Keratinocyte (primary cell): ENCODE measurements around the gene CKS1B. TPM values are rescaled to one million over a fixed set of nuclear protein-coding genes. Genes with fewer than 3 reads are reported as not detected.

ENCODE experiments used
- DNase-seq: peaks from one replicate; pipeline ENCODE4 v3.0.0-alpha.2; 2011; ENCODE audit warnings: low read depth, missing footprints, low spot score
- FAIRE-seq: peaks from 2 replicates; lab custom pipeline; 2011; peaks lifted over from hg19 to GRCh38; lab: Jason Lieb, UNC
- H2AFZ ChIP-seq: 2 replicates; pipeline ENCODE4 v1.6.0; 2012; ENCODE audit warnings: low read length, control low read depth, inconsistent platforms; ENCODE audit not compliant: control insufficient read depth
- H3K27ac ChIP-seq: 2 replicates; pipeline ENCODE4 v1.5.1; 2011; ENCODE audit warnings: low read length; ENCODE audit not compliant: control insufficient read depth, insufficient read depth
- H3K27me3 ChIP-seq: 3 replicates; pipeline ENCODE4 v1.6.0; 2011; ENCODE audit warnings: low read length; ENCODE audit not compliant: control insufficient read depth, insufficient read depth; ENCODE audit errors: extremely low read depth
- H3K36me3 ChIP-seq, 2 experiments: 2 replicates in 1 of 2; 3 replicates in 1 of 2; pipeline ENCODE4 v1.5.1; 2011; ENCODE audit warnings: low read length in 2 of 2, mild to moderate bottlenecking in 1 of 2; ENCODE audit not compliant: control insufficient read depth in 2 of 2, insufficient read depth in 2 of 2; ENCODE audit errors: extremely low read depth in 1 of 2
- H3K4me1 ChIP-seq: 3 replicates; pipeline ENCODE4 v1.5.1; 2011; ENCODE audit warnings: low read length; ENCODE audit not compliant: control insufficient read depth, insufficient read depth; ENCODE audit errors: extremely low read depth
- H3K4me2 ChIP-seq: 3 replicates; pipeline ENCODE4 v1.6.0; 2011; ENCODE audit warnings: low read depth, low read length; ENCODE audit not compliant: control insufficient read depth, insufficient read depth; ENCODE audit errors: extremely low read depth
- H3K4me3 ChIP-seq, 3 experiments: fragments of 200-600 bp in 1 of 3; sonication (generic) in 1 of 3; 2 replicates in 2 of 3; 3 replicates in 1 of 3; pipeline ENCODE4 v1.5.1; 2011 to 2016; ENCODE audit warnings: low read length in 3 of 3, mild to moderate bottlenecking in 3 of 3, control low read depth in 2 of 3, inconsistent platforms in 1 of 3, low read depth in 1 of 3, mixed read lengths in 1 of 3, mixed run types in 1 of 3, moderate library complexity in 1 of 3; ENCODE audit not compliant: control insufficient read depth in 2 of 3, insufficient read depth in 2 of 3; ENCODE audit errors: extremely low read depth in 1 of 3
- H3K79me2 ChIP-seq: 2 replicates; pipeline ENCODE4 v1.6.0; 2012; ENCODE audit warnings: low read length; ENCODE audit not compliant: control insufficient read depth, insufficient read depth
- H3K9ac ChIP-seq: 3 replicates; pipeline ENCODE4 v1.6.0; 2011; ENCODE audit warnings: low read length; ENCODE audit not compliant: control insufficient read depth, insufficient read depth; ENCODE audit errors: extremely low read depth
- H3K9me1 ChIP-seq: 3 replicates; pipeline ENCODE4 v1.6.0; 2011; ENCODE audit warnings: low read length; ENCODE audit not compliant: control insufficient read depth, insufficient read depth; ENCODE audit errors: extremely low read depth
- H3K9me3 ChIP-seq: 2 replicates; pipeline ENCODE4 v1.5.1; 2012; ENCODE audit warnings: low read depth, low read length; ENCODE audit not compliant: control insufficient read depth
- H4K20me1 ChIP-seq: 3 replicates; pipeline ENCODE4 v1.6.0; 2011; ENCODE audit warnings: low read length; ENCODE audit not compliant: control insufficient read depth, insufficient read depth; ENCODE audit errors: extremely low read depth
- EZH2 ChIP-seq: IDR thresholded peaks from one replicate; pipeline ENCODE4 v1.6.1; 2012; ENCODE audit warnings: inconsistent platforms, mild to moderate bottlenecking, low read length, moderate library complexity
- dilution Hi-C: fragments of 300-500 bp; cut with MboI; formaldehyde crosslinking; loops from one replicate; pipeline ENCODE4 v1.7.0; 2020; ENCODE audit warnings: low sequenced_read_pairs; ENCODE audit not compliant: extremely low pct_ligation_motif_present
- polyA plus RNA-seq, 5 experiments: library from polyadenylated mRNA; depleted of rRNA in 3 of 5; stranded (reverse) in 3 of 5; stranded (forward) in 1 of 5; unstranded in 1 of 5; fragments of >200 nt; gene quantifications; 1 replicate in 1 of 5; 2 replicates in 3 of 5; 3 replicates in 1 of 5; pipeline versions ENCODE4 v1.2.1 to v1.2.3, GENCODE V29; 2011 to 2012; ENCODE audit warnings: missing spikeins in 2 of 5, low read depth in 1 of 5, low replicate concordance in 1 of 5
- TF ChIP-seq, protein P1 (sequence below), 3 experiments: IDR thresholded peaks in 1 of 3; conservative IDR thresholded peaks in 1 of 3; optimal IDR thresholded peaks in 1 of 3; 2 replicates in 2 of 3; 3 replicates in 1 of 3; pipeline versions ENCODE3 to v1.5.1; 2011; ENCODE audit warnings: low read length in 3 of 3, mild to moderate bottlenecking in 3 of 3, moderate library complexity in 2 of 3, control low read depth in 1 of 3, inconsistent platforms in 1 of 3; ENCODE audit not compliant: insufficient read depth in 2 of 3; ENCODE audit errors: extremely low read depth in 1 of 3

The CKS1B gene
- polyA plus RNA-seq, 1 donor (not counting 4 experiments of a cell fraction or from before 2014, with no cell fraction given) = 300 TPM

- Histone ChIP-seq H3K36me3 (peaks cover 30 to 40% of the 10 kb centered on the region in 2 experiments), H3K79me2 (peaks cover 7% of the 10 kb centered on the region), H2AFZ (peak overlapping the region; percentile 8), H3K4me2 (peak overlapping the region; percentile 74), H3K4me3 (peak overlapping the region in 1 of 3 experiments; percentile 26), H3K27ac (peak overlapping the region; percentile 69), H3K4me1 (peaks cover 44% of the 10 kb centered on the region), H3K9me1 (no peaks in the 10 kb centered on the region), H4K20me1 (peaks cover 6% of the 10 kb centered on the region), H3K9ac (peak overlapping the region; percentile 54), H3K27me3 (no peaks in the 10 kb centered on the region), H3K9me3 (no peaks in the 10 kb centered on the region)
- no peak for TF ChIP-seq EZH2
- TF ChIP-seq, protein P1, sequence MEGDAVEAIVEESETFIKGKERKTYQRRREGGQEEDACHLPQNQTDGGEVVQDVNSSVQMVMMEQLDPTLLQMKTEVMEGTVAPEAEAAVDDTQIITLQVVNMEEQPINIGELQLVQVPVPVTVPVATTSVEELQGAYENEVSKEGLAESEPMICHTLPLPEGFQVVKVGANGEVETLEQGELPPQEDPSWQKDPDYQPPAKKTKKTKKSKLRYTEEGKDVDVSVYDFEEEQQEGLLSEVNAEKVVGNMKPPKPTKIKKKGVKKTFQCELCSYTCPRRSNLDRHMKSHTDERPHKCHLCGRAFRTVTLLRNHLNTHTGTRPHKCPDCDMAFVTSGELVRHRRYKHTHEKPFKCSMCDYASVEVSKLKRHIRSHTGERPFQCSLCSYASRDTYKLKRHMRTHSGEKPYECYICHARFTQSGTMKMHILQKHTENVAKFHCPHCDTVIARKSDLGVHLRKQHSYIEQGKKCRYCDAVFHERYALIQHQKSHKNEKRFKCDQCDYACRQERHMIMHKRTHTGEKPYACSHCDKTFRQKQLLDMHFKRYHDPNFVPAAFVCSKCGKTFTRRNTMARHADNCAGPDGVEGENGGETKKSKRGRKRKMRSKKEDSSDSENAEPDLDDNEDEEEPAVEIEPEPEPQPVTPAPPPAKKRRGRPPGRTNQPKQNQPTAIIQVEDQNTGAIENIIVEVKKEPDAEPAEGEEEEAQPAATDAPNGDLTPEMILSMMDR (optimal IDR thresholded peaks at IDR 0.05 in 1 of 3, IDR thresholded peaks at IDR 0.05 in 1 of 3, conservative IDR thresholded peaks at IDR 0.05 in 1 of 3; ENCODE audit: extremely low read depth in 1 of 3, insufficient read depth in 2 of 3, low read length in 3 of 3) = peak in 2 of 3 experiments; percentile 96 to 100
- dilution Hi-C loops = no loop called here
- DNase-seq (peak; percentile 88), FAIRE-seq (peak; percentile 13)
Observed at GRCh38 chr1:155017041-155017945, 42.8 kb downstream of the CKS1B start.

DNA sequence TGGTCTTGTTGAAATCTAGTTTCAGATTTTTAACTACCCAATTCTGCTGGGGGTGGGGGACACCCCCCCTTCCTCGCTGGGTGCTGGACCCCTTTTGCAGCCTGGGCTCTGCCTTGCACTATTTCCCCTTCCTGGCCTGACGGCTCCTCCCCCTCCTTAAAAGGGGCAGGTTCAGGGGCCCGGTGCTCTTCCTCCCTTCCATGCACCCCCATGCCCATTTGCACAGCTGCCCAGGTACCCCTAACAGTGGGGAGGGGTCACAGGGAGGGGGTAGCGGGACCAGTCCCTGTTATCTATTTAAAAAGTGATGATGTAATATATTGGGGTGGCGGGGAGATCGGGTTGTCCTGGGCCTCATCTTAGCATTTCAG is 43.5 kb downstream of the CKS1B start:
- DNase-seq (no peak), FAIRE-seq (no peak)
- Histone ChIP-seq H3K79me2 (peaks cover 5% of the 10 kb centered on the region), H3K27me3 (no peaks in the 10 kb centered on the region), H3K27ac (peak overlapping the region; percentile 56), H3K9ac (peak overlapping the region; percentile 54), H4K20me1 (peaks cover 4% of the 10 kb centered on the region), H3K9me1 (no peaks in the 10 kb centered on the region), H3K4me3 (peak overlapping the region in 1 of 3 experiments; percentile 26), H3K36me3 (peaks cover 27 to 37% of the 10 kb centered on the region in 2 experiments), H3K4me1 (peaks cover 44% of the 10 kb centered on the region), H3K4me2 (peak overlapping the region; percentile 74), H3K9me3 (no peaks in the 10 kb centered on the region), H2AFZ (peak overlapping the region; percentile 8)
- TF ChIP-seq, protein P1 (optimal IDR thresholded peaks at IDR 0.05 in 1 of 3, IDR thresholded peaks at IDR 0.05 in 1 of 3, conservative IDR thresholded peaks at IDR 0.05 in 1 of 3; ENCODE audit: extremely low read depth in 1 of 3, insufficient read depth in 2 of 3, low read length in 3 of 3) = no peak
- TF ChIP-seq EZH2 = no peak
- dilution Hi-C loops = no loop called here
